Measurements from ENCODE around the gene ANKLE1.

ANKLE1 gene

GRCh38 chr19:17322854-17323253 is 41.2 kb downstream of the ANKLE1 start:
- TF ChIP-seq CTCF (IDR thresholded peaks at IDR 0.05; ENCODE audit: extremely low read depth, insufficient read depth, missing control alignments), result no peak
- DNase-seq (ENCODE audit: low spot score), result no peak
- in situ Hi-C loops (cut with MboI; ENCODE audit: low pct_unique_long_range_greater_than_20kb, low sequenced_read_pairs, unreplicated experiment), result no loop called here

GRCh38 chr19:17323300-17323963 is 41.7 kb downstream of the ANKLE1 start:
- in situ Hi-C loops (cut with MboI; ENCODE audit: low pct_unique_long_range_greater_than_20kb, low sequenced_read_pairs, unreplicated experiment), result no loop called here

GRCh38 chr19:17323964-17324332 is 42.2 kb downstream of the ANKLE1 start:
- DNase-seq (ENCODE audit: low spot score), result peak; percentile 72
- in situ Hi-C loops (cut with MboI; ENCODE audit: low pct_unique_long_range_greater_than_20kb, low sequenced_read_pairs, unreplicated experiment), result no loop called here
- peak; percentile 8 for TF ChIP-seq CTCF (IDR thresholded peaks at IDR 0.05; ENCODE audit: extremely low read depth, insufficient read depth, missing control alignments)

More at GRCh38 chr19:17323300-17323963, 41.7 kb downstream of the ANKLE1 start:
- no peak for TF ChIP-seq CTCF (IDR thresholded peaks at IDR 0.05; ENCODE audit: extremely low read depth, insufficient read depth, missing control alignments)
- DNase-seq (ENCODE audit: low spot score), result peak; percentile 53

- in situ Hi-C loops (cut with MboI; ENCODE audit: low pct_unique_long_range_greater_than_20kb, low sequenced_read_pairs, unreplicated experiment), result no loop called here
- peak; percentile 41 for DNase-seq (ENCODE audit: low spot score)
Measured at GRCh38 chr19:17324357-17325114, 42.8 kb downstream of the ANKLE1 start.

GRCh38 chr19:17325133-17325532 is 43.4 kb downstream of the ANKLE1 start:
- in situ Hi-C loops (cut with MboI; ENCODE audit: low pct_unique_long_range_greater_than_20kb, low sequenced_read_pairs, unreplicated experiment), result no loop called here
- no peak for DNase-seq (ENCODE audit: low spot score)
- TF ChIP-seq CTCF (IDR thresholded peaks at IDR 0.05; ENCODE audit: extremely low read depth, insufficient read depth, missing control alignments), result no peak

More at GRCh38 chr19:17324357-17325114, 42.8 kb downstream of the ANKLE1 start:
- no peak for TF ChIP-seq CTCF (IDR thresholded peaks at IDR 0.05; ENCODE audit: extremely low read depth, insufficient read depth, missing control alignments)

GRCh38 chr19:17325881-17326594 is 44.3 kb downstream of the ANKLE1 start:
- DNase-seq (ENCODE audit: low spot score), result no peak
- TF ChIP-seq CTCF (IDR thresholded peaks at IDR 0.05; ENCODE audit: extremely low read depth, insufficient read depth, missing control alignments), result no peak
- in situ Hi-C loops (cut with MboI; ENCODE audit: low pct_unique_long_range_greater_than_20kb, low sequenced_read_pairs, unreplicated experiment), result no loop called here

Measured in GM13977 (cell line).